Stimulated activated CD8-positive, alpha-beta memory T cell treated with anti-CD3 and anti-CD28 coated beads, Interleukin-12 subunit alpha, Interleukin-12 subunit beta, amount 100 ng/mL, for 24 hours (primary cell): Measurements from ENCODE around the gene PPM1E.
"Not testable (repeated sequence)": the region's sequence is repeated elsewhere in the genome, so short reads cannot be mapped to it uniquely, and the experiment has no call there.

Experiments
- DNase-seq: peaks from one replicate; pipeline ENCODE4 v3.0.0-alpha.2; 2020; ENCODE audit errors: extremely low read depth

PPM1E gene

GRCh38 chr17:58755577-58756245 is at the start of gene PPM1E:
Gene PPM1E, plus strand, starts transcription at chr17:58755854.
- no peak for DNase-seq

- DNase-seq: no peak
These were observed 49.1 kb upstream of the PPM1E start for GRCh38 chr17:58706351-58707140.

- DNase-seq: no peak
These were observed 44.6 kb upstream of the PPM1E start for GRCh38 chr17:58710948-58711552.

- DNase-seq: no peak
These were observed 33.4 kb upstream of the PPM1E start for GRCh38 chr17:58722274-58722673.

- DNase-seq: no peak
These were observed 33.0 kb upstream of the PPM1E start for GRCh38 chr17:58722696-58723095.

GRCh38 chr17:58728798-58729197 is 26.9 kb upstream of the PPM1E start:
- DNase-seq: no peak

- DNase-seq: no peak
These were observed 24.7 kb upstream of the PPM1E start for GRCh38 chr17:58730937-58731336.

GRCh38 chr17:58734040-58734439 is 21.6 kb upstream of the PPM1E start:
- no peak for DNase-seq

- no peak for DNase-seq
These were observed 20.8 kb upstream of the PPM1E start for GRCh38 chr17:58734811-58735210.

- no peak for DNase-seq
These were observed 14.5 kb upstream of the PPM1E start for GRCh38 chr17:58741121-58741625.

- no peak for DNase-seq
These were observed 8.0 kb upstream of the PPM1E start for GRCh38 chr17:58747674-58748073.

- DNase-seq: not testable (repeated sequence)
These were observed 6.0 kb upstream of the PPM1E start for GRCh38 chr17:58749627-58750026.

GRCh38 chr17:58753026-58753425 is 2.6 kb upstream of the PPM1E start:
- no peak for DNase-seq

- no peak for DNase-seq
These were observed 431 bp upstream of the PPM1E start for GRCh38 chr17:58755269-58755576.

- DNase-seq: no peak
These were observed 850 bp downstream of the PPM1E start for GRCh38 chr17:58756246-58757161.

GRCh38 chr17:58757162-58757613 is 1.5 kb downstream of the PPM1E start:
- no peak for DNase-seq

GRCh38 chr17:58758890-58759289 is 3.2 kb downstream of the PPM1E start:
- DNase-seq: no peak

GRCh38 chr17:58759522-58759921 is 3.9 kb downstream of the PPM1E start:
- no peak for DNase-seq

GRCh38 chr17:58760248-58760647 is 4.6 kb downstream of the PPM1E start:
- no peak for DNase-seq

- DNase-seq: no peak
These were observed 7.6 kb downstream of the PPM1E start for GRCh38 chr17:58763263-58763662.

- no peak for DNase-seq
These were observed 8.7 kb downstream of the PPM1E start for GRCh38 chr17:58764373-58764772.

GRCh38 chr17:58778482-58778881 is 22.8 kb downstream of the PPM1E start:
- DNase-seq: not testable (repeated sequence)
